Mucosa of rectum (tissue), 2 donors: ENCODE measurements around the gene DFFA.
"Not testable (repeated sequence)": the region's sequence is repeated elsewhere in the genome, so short reads cannot be mapped to it uniquely, and the experiment has no call there.

Experiments
- H3K27ac ChIP-seq, 2 donors: one replicate each; pipeline ENCODE4 v1.7.0; 2013; ENCODE audit warnings: inconsistent platforms in 2 of 2, low read depth in 2 of 2, low read length in 2 of 2
- H3K27me3 ChIP-seq, 2 donors: one replicate each; pipeline ENCODE4 v1.7.0; 2013; ENCODE audit warnings: low read length in 2 of 2; ENCODE audit not compliant: control insufficient read depth in 2 of 2, insufficient read depth in 2 of 2
- H3K36me3 ChIP-seq, 2 donors: one replicate each; pipeline ENCODE4 v1.7.0; 2013; ENCODE audit warnings: low read length in 2 of 2; ENCODE audit not compliant: control insufficient read depth in 2 of 2, insufficient read depth in 2 of 2
- H3K4me1 ChIP-seq, 2 donors: one replicate each; pipeline ENCODE4 v1.7.0; 2013; ENCODE audit warnings: low read length in 2 of 2, mild to moderate bottlenecking in 1 of 2; ENCODE audit not compliant: control insufficient read depth in 2 of 2, insufficient read depth in 2 of 2
- H3K4me3 ChIP-seq, 2 donors: one replicate each; pipeline ENCODE4 v1.7.0; 2013; ENCODE audit warnings: low read length in 2 of 2
- H3K9ac ChIP-seq, 2 donors: one replicate each; pipeline ENCODE4 v1.7.0; 2013; ENCODE audit warnings: low read length in 2 of 2, low read depth in 1 of 2, mild to moderate bottlenecking in 1 of 2
- H3K9me3 ChIP-seq, 2 donors: one replicate each; pipeline ENCODE4 v1.7.0; 2013; ENCODE audit warnings: low read length in 2 of 2; ENCODE audit not compliant: control insufficient read depth in 2 of 2
- donor health status: healthy.
- donor health status: Normal muscosa, but diverticular disease.

DFFA gene

DNA sequence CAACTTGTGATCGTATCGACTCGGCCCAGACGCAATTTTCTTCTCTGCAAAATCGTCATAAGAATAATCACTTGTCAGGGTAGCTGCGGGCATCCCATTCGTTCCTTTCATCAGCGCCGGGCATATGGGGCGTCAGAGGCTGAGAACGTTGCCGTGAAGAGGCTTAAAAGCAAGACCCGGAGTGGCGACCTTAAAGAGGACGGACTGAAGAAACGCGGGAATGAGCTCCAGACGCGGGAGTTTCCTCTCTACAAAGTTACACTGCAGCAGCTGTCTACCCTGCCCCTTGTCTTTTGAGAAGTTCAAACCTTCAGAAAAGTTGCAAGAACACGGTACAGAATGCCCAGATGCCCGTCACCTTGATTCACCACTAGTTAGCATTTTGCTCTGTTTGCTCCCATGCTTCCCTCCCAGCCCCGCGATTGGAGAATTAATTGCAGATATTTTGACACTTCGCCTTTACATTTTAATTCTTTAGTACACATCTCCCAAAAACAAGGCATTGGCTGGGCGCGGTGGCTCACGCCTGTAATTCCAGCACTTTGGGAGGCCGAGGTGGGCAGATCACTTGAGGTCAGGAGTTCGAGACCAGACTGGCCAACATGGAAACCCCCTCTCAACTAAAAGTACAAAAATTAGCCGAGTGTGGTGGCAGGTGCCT is 41.1 kb downstream of the DFFA start:
- peaks cover 13 to 16% of the 10 kb centered on the region in 2 donors for H3K4me1 ChIP-seq
- H3K27me3 ChIP-seq: no peaks in the 10 kb centered on the region
- peak overlapping the region; percentile 89 to 91 for H3K9ac ChIP-seq
- peak overlapping the region in 1 of 2 donors; percentile 56 for H3K27ac ChIP-seq
- H3K4me3 ChIP-seq: peak overlapping the region; percentile 93 to 97
- H3K36me3 ChIP-seq: no peaks in the 10 kb centered on the region
- H3K9me3 ChIP-seq: no peaks in the 10 kb centered on the region

DNA sequence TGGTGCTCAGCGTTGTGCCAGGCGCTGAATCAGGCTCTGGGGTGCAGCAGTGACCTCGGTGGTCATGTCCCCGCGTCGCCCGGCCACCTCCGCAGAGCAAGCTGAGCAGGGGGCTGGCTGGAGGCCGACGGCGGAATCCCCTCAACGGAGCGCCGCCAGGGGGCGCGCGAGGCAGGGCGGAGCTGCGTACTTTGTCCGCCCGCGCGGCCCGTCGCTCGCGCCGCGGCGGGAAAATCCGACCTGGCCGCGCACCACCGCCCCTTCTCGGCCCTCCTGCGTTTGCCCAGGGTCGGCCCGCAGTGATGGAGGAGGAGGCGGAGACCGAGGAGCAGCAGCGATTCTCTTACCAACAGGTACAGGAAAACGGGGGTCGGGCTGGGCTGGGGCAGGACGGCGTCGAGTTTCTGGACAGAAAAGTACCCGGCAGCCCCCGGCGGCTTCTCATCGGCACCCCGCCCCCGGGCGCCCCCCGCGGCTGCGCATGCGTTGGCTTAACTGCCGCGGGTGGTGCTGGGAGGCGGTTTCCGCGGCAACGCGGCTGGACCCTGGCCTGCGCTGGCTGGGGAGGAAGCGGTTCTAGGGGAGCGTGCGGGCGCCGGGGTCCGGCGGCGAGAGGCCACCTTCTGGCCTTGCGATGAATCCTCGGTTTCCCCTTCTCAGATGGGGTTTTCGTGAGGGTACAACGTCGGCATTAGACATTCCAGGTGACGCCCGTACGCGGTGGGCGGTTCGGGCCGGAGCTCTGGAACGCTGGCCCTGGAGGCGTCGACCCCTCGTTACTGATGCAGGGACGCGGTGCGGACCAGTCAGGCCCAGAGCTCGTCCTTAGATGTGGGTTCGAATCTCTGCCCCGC is 41.9 kb downstream of the DFFA start, which contains the start of gene CENPS:
Gene CENPS (plus strand): TSS at position 218 of the 854 bp plus-strand sequence. CDS start 85 bp downstream, at position 303.
- peaks cover 13 to 16% of the 10 kb centered on the region in 2 donors for H3K4me1 ChIP-seq
- no peaks in the 10 kb centered on the region for H3K9me3 ChIP-seq
- H3K4me3 ChIP-seq: peak within 1 kb of the TSS; percentile 93 to 97
- no peaks in the 10 kb centered on the region for H3K36me3 ChIP-seq
- no peaks in the 10 kb centered on the region for H3K27me3 ChIP-seq
- peak within 1 kb of the TSS; percentile 89 to 91 for H3K9ac ChIP-seq
- H3K27ac ChIP-seq: peak within 1 kb of the TSS; percentile 49 to 56

DNA sequence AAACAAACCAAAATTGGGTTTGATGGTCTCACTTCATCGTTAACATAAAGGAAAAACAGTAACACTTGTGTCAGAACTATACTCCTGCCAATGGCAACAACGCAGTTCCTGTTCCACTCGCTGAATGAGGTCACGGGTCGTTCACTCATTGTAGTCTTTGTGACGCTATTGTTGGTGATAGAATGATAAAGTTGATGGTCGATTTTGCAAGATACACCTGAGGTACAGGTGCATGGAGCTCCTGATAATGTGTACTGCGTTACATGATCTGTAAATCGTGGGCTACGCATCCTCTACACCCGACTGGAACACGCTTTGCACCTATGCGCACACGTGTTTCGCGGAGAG is 42.5 kb downstream of the DFFA start:
- H3K9ac ChIP-seq: peak overlapping the region; percentile 70 to 89
- no peaks in the 10 kb centered on the region for H3K9me3 ChIP-seq

DNA sequence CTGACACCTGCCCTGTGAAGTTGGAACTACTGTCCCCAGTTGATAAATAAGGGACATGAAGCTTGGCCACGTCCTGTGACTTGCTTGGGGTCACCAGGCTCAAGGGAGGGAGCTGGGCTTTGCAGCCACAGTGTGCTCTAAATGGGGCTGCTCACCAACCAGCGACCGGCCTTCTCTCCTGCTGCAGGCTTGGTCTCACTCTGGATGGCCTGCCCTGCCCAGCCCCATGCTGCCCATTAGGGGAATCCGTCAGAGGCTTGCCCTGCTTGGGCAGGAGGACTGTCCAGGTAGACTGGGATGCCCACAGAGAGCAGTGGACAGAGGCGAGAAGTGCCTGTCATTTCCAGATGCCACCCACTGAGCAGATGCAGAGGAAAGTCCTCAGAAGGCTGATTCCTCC is 43.3 kb downstream of the DFFA start:
- no peaks in the 10 kb centered on the region for H3K9me3 ChIP-seq
- no peaks in the 10 kb centered on the region for H3K27me3 ChIP-seq
- H3K4me3 ChIP-seq: no peak overlapping the region
- H3K36me3 ChIP-seq: no peaks in the 10 kb centered on the region
- peaks cover 13 to 16% of the 10 kb centered on the region in 2 donors for H3K4me1 ChIP-seq
- no peak overlapping the region for H3K9ac ChIP-seq
- no peak overlapping the region for H3K27ac ChIP-seq

More for the DNA sequence above, 42.5 kb downstream of the DFFA start:
- Histone ChIP-seq H3K4me1 (peaks cover 13 to 16% of the 10 kb centered on the region in 2 donors), H3K36me3 (no peaks in the 10 kb centered on the region), H3K4me3 (peak overlapping the region; percentile 93 to 97), H3K27me3 (no peaks in the 10 kb centered on the region), H3K27ac (peak overlapping the region in 1 of 2 donors; percentile 56)

DNA sequence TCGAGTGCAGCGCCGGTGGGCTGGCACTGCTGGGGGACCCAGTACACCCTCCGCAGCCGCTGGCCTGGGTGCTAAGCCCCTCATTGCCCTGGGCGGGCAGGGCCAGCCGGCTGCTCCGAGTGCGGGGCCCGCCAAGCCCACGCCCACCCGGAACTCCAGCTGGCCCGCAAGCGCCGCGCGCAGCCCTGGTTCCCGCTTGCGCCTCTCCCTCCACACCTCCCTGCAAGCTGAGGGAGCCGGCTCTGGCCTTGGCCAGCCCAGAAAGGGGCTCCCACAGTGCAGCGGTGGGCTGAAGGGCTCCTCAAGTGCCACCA is 45.8 kb downstream of the DFFA start:
- not testable (repeated sequence) for H3K4me3 ChIP-seq, H3K27me3 ChIP-seq, H3K36me3 ChIP-seq, H3K9me3 ChIP-seq, H3K9ac ChIP-seq, H3K27ac ChIP-seq
- peaks cover 13 to 14% of the 10 kb centered on the region in 2 donors for H3K4me1 ChIP-seq

DNA sequence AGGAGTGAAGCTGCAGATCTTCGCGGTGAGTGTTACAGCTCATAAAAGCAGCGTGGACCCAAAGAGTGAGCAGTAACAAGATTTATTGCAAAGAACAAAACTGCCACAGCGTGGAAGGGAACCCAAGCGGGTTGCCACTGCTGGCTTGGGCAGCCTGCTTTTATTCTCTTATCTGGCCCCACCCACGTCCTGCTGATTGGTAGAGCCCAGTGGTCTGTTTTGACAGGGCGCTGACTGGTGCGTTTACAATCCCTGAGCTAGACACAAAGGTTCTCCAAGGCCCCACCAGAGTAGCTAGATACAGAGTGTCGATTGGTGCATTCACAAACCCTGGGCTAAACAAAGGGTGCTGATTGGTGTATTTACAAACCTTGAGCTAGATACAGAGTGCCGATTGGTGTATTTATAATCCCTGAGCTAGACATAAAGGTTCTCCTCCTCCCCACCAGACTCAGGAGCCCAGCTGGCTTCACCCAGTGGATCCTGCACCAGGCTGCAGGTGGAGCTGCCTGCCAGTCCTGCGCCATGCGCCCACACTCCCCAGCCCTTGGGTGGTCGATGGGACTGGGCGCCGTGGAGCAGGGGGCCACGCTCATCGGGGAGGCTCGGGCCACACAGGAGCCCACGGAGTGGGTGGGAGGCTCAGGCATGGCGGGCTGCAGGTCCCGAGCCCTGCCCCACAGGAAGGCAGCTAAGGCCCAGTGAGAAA is 46.3 kb downstream of the DFFA start:
- H3K27ac ChIP-seq, H3K27me3 ChIP-seq, H3K4me3 ChIP-seq, H3K9me3 ChIP-seq, H3K9ac ChIP-seq, H3K36me3 ChIP-seq, H3K4me1 ChIP-seq: not testable (repeated sequence)

DNA sequence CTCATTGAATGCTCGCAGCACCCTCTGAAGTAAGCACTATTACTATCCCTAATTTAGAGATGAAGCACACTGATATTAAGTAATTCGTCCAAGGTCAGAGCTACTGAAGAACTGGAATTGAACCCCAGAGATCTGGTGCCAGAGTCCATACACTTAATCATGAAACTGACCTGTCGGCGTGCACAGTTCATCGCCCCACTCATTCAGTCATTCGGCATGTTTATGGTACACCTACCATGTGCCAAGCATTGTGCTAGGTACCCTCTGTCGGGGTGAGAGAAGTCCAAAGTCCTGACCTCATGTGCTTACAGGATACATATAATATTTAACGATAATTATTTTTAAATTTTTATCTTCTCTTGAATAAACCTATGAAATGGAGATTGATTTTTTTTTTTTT is 47.7 kb downstream of the DFFA start:
- H3K4me1 ChIP-seq: peaks cover 2 to 3% of the 10 kb centered on the region in 2 donors
- H3K27me3 ChIP-seq: no peaks in the 10 kb centered on the region
- no peaks in the 10 kb centered on the region for H3K9me3 ChIP-seq
- no peak overlapping the region for H3K27ac ChIP-seq
- no peak overlapping the region for H3K4me3 ChIP-seq
- H3K9ac ChIP-seq: no peak overlapping the region
- peaks cover 3 to 9% of the 10 kb centered on the region in 2 donors for H3K36me3 ChIP-seq

DNA sequence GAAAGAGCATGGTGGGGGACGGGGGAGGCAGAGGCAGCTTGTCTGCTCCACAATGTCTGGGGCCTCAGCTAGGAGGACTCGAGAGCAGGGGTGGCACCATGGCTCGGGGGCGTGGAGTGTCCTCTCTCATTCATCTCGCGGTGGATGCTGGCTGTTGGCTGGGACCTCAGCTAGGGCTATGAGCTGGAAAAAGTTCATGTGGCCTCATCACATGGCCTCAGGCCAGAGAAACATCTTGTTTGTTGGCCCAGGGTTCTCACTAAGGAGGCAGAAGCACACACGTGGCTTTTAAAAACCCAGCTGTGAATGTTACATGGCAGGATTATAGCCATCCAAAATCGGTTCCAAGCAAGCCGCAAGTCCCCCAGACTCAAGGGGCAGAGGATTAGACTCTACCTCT is 48.3 kb downstream of the DFFA start:
- Histone ChIP-seq H3K9ac (no peak overlapping the region), H3K36me3 (peaks cover 9 to 14% of the 10 kb centered on the region in 2 donors), H3K4me3 (no peak overlapping the region), H3K9me3 (no peaks in the 10 kb centered on the region), H3K27me3 (no peaks in the 10 kb centered on the region), H3K4me1 (peaks cover 0 to 2% of the 10 kb centered on the region in 2 donors), H3K27ac (no peak overlapping the region)

DNA sequence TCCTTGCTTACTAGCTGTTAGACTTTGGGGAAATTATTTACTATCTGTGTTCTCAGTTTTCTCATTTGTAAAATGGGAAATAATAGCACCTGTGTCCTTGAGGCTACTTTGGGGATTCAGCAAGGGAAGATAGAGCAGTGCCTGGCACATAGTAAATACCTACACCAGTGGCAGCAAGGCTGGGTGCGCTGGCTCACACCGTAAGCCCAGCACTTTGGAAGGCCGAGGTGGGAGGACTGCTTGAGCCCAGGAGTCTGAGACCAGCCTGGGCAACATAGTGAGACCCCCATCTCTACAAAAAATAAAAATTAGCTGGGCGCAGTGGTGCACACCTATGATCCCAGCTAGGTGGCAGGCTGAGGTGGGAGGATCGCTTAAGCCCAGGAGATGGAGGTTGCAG is 50.7 kb downstream of the DFFA start:
- H3K4me1 ChIP-seq: no peaks in the 10 kb centered on the region
- peaks cover 21 to 30% of the 10 kb centered on the region in 2 donors for H3K36me3 ChIP-seq
- H3K27me3 ChIP-seq: no peaks in the 10 kb centered on the region
- no peak overlapping the region for H3K9ac ChIP-seq
- H3K27ac ChIP-seq: no peak overlapping the region
- H3K9me3 ChIP-seq: no peaks in the 10 kb centered on the region
- no peak overlapping the region for H3K4me3 ChIP-seq

DNA sequence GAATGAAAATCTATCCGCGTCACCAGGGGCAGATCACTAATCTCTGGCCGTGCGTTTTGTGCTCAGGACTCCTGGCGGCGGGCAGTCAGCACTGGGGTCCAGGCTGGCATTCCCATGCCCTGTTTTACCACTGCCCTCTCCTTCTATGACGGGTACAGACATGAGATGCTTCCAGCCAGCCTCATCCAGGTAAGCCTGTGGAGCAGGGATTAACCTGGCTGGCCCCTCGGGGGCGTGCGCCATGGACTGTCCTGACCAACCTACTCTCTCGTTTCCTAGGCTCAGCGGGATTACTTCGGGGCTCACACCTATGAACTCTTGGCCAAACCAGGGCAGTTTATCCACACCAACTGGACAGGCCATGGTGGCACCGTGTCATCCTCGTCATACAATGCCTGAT is 53.0 kb downstream of the DFFA start:
- Histone ChIP-seq H3K9ac (no peak overlapping the region), H3K27ac (no peak overlapping the region), H3K36me3 (peaks cover 27 to 42% of the 10 kb centered on the region in 2 donors), H3K27me3 (no peaks in the 10 kb centered on the region), H3K4me3 (no peak overlapping the region), H3K9me3 (no peaks in the 10 kb centered on the region), H3K4me1 (no peaks in the 10 kb centered on the region)
